ENCODE data around the gene RHOB. TPM values are rescaled to one million over a fixed set of nuclear protein-coding genes. Genes with fewer than 3 reads are reported as not detected.

The RHOB gene
- total RNA-seq, 2 donors from 2014 or later = 376 to 784 TPM

GRCh38 chr2:20400787-20401488 is 45.9 kb upstream of the RHOB start:
- ATAC-seq (no peak), DNase-seq (no peak)
- H3K4me3 ChIP-seq = no peak overlapping the region
- no peaks in the 10 kb centered on the region for H3K27me3 ChIP-seq
- TF ChIP-seq CTCF (IDR thresholded peaks at IDR 0.05) = no peak
- no peak for TF ChIP-seq POLR2A (IDR thresholded peaks at IDR 0.05)
- H3K4me1 ChIP-seq = no peaks in the 10 kb centered on the region
- intact Hi-C loops (cut with DNase I) = no loop called here
- H3K9me3 ChIP-seq = no peaks in the 10 kb centered on the region
- 55 to 75% methylated on average over 3 of the region's 3 CpGs for WGBS, 2 donors
- no peak overlapping the region for H3K27ac ChIP-seq
- H3K36me3 ChIP-seq (replicated peaks in 1 of 2; ENCODE audit: insufficient read depth in 1 of 2, low read depth in 2 of 2) = no peaks in the 10 kb centered on the region

GRCh38 chr2:20401489-20401835 is 45.4 kb upstream of the RHOB start:
- no peak for TF ChIP-seq POLR2A (IDR thresholded peaks at IDR 0.05)
- no peak for TF ChIP-seq CTCF (IDR thresholded peaks at IDR 0.05)
- WGBS, 2 donors = 61 to 77% methylated on average over 6 of the region's 6 CpGs

GRCh38 chr2:20403774-20404312 is 43.0 kb upstream of the RHOB start:
- H3K4me1 ChIP-seq = no peaks in the 10 kb centered on the region
- no peaks in the 10 kb centered on the region for H3K36me3 ChIP-seq (replicated peaks in 1 of 2; ENCODE audit: insufficient read depth in 1 of 2, low read depth in 2 of 2)
- no peaks in the 10 kb centered on the region for H3K27me3 ChIP-seq
- ATAC-seq (no peak), DNase-seq (no peak)
- intact Hi-C loops (cut with DNase I) = no loop called here
- no peaks in the 10 kb centered on the region for H3K9me3 ChIP-seq
- 64 to 67% methylated on average over 5 of the region's 5 CpGs for WGBS, 2 donors
- no peak overlapping the region for H3K4me3 ChIP-seq
- no peak overlapping the region for H3K27ac ChIP-seq
- TF ChIP-seq POLR2A (IDR thresholded peaks at IDR 0.05) (no peak), CTCF (IDR thresholded peaks at IDR 0.05) (no peak)

More at GRCh38 chr2:20401489-20401835, 45.4 kb upstream of the RHOB start:
- ATAC-seq = no peak
- no peaks in the 10 kb centered on the region for H3K27me3 ChIP-seq
- H3K36me3 ChIP-seq (replicated peaks in 1 of 2; ENCODE audit: insufficient read depth in 1 of 2, low read depth in 2 of 2) = no peaks in the 10 kb centered on the region
- no peaks in the 10 kb centered on the region for H3K4me1 ChIP-seq
- no peak overlapping the region for H3K27ac ChIP-seq
- DNase-seq = no peak
- intact Hi-C loops (cut with DNase I) = no loop called here
- H3K9me3 ChIP-seq = no peaks in the 10 kb centered on the region
- H3K4me3 ChIP-seq = no peak overlapping the region

- Histone ChIP-seq H3K4me1 (no peaks in the 10 kb centered on the region), H3K9me3 (no peaks in the 10 kb centered on the region), H3K27ac (no peak overlapping the region), H3K27me3 (no peaks in the 10 kb centered on the region), H3K36me3 (replicated peaks in 1 of 2; ENCODE audit: insufficient read depth in 1 of 2, low read depth in 2 of 2) (no peaks in the 10 kb centered on the region), H3K4me3 (no peak overlapping the region)
- 68 to 73% methylated on average over 2 of the region's 2 CpGs for WGBS, 2 donors
- ATAC-seq = no peak
- no peak for DNase-seq
- intact Hi-C loops (cut with DNase I) = no loop called here
- TF ChIP-seq POLR2A (IDR thresholded peaks at IDR 0.05) = no peak
Observed at GRCh38 chr2:20404950-20405349, 41.9 kb upstream of the RHOB start.

- intact Hi-C loops (cut with DNase I) = no loop called here
- no peak for TF ChIP-seq POLR2A (IDR thresholded peaks at IDR 0.05)
- no peak for TF ChIP-seq CTCF (IDR thresholded peaks at IDR 0.05)
- no peaks in the 10 kb centered on the region for H3K4me1 ChIP-seq
- H3K9me3 ChIP-seq = no peaks in the 10 kb centered on the region
- H3K36me3 ChIP-seq (replicated peaks in 1 of 2; ENCODE audit: insufficient read depth in 1 of 2, low read depth in 2 of 2) = no peaks in the 10 kb centered on the region
- H3K27me3 ChIP-seq = no peaks in the 10 kb centered on the region
- no peak overlapping the region for H3K27ac ChIP-seq
- no peak overlapping the region for H3K4me3 ChIP-seq
- ATAC-seq (no peak), DNase-seq (no peak)
Observed at GRCh38 chr2:20409039-20409438, 37.8 kb upstream of the RHOB start.

Data from body of pancreas (tissue), 4 donors.